AG08395 (cell line): ENCODE measurements around the gene ENHO.

ENCODE experiments used
- DNase-seq: peaks from one replicate; pipeline ENCODE4 v3.0.0; 2012; ENCODE audit warnings: mixed read lengths, low spot score

ENHO gene

GRCh38 chr9:34475097-34475496 lies 47.7 kb downstream of the ENHO start:
- DNase-seq = no peak
